GM18519 (cell line): ENCODE data around the gene ZNF501.

Experiments used
- ATAC-seq: cut with Tn5 transposase; IDR thresholded peaks from one replicate; pipeline ENCODE4 v1.9.1; 2021; ENCODE audit warnings: mild to moderate bottlenecking, moderate library complexity; ENCODE audit not compliant: unreplicated experiment, low FRiP score

Gene ZNF501

DNA sequence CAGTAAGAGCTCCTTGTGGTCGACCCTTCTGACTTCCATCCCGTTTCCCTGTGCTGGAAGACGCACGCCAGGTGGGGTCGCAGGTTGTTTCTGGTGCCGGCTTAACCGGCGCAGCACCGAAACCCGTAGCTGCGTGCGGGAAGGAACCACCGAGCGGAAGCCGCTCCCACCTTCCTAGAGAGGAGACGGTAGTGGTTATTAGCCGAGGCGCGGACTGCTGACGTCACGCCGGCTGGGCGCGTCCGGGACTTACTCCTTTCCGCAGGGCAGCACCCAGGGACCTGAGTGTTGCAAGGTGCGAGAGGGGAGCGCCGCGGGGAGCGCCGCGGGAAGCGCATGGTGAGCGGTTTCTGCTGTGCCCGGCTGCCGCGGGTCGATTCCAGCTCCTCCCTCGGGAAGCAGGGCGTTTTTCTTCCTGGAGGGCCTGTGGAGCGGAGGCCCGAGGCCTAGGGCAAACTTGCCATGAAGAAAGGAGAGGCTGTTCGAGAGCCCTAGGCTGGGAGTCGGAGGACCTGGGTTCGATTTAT is at the start of gene ZNF501:
ZNF501 (plus strand) TSS at position 252 of the 527 bp plus-strand sequence. CDS start 4,787 bp downstream, outside the sequence.
- peak; percentile 79 for ATAC-seq

DNA sequence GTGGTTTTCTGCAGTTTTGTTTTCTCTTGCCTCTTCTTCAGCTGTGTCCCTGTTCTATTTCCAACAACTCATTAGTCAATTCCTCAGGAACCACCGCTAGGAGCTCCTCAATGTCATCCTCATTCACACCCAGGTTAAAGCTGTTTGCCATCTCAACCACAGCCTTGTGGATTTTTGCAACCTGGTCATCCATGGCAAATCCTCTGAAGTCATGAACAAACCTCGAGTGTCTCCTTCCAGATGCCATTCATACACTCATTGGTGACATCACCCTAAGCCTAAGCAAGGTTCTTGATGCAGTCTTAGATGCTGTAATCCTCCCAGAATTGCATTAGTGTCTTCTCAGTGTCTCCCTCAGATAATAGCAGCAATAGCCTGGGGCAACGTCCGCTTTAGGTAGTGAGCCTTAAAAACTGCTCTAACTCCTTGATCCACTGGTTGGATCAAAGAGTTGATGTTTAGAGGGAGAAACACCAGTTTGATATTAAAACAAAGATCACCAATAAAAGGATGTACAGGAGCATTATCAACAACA is 48.4 kb upstream of the ZNF501 start:
- ATAC-seq, result no peak

DNA sequence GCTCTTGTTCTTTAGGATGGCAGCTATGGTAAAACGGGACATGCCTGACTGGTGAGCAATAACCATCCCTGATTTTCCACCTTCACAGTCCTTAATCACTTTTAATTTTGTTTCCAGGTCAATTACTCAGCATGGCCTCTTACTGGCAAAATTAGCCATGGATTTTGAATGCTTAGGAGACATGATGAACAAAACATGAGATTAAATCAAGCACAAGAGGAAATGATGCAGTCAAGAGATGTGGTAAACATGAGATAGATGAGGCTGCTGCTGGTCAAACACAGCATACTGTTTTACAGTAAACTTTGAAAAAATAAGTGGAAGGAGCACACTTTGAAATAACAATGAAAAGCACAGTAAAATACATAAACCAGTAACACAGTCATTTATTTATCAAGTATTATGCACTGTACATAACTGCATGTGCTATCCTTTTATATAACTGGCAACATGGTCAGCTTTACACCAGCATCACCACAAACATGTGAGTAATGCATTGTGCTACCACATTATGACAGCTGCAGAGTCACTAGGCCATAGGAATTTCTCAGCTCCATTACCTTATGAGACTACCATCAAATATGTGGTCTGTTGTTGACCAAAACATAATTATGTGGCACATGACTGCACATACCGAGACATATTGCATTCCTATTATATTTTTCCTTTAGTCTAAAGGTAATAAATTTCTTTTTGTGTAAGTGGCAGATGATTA is 47.1 kb upstream of the ZNF501 start:
- no peak for ATAC-seq

DNA sequence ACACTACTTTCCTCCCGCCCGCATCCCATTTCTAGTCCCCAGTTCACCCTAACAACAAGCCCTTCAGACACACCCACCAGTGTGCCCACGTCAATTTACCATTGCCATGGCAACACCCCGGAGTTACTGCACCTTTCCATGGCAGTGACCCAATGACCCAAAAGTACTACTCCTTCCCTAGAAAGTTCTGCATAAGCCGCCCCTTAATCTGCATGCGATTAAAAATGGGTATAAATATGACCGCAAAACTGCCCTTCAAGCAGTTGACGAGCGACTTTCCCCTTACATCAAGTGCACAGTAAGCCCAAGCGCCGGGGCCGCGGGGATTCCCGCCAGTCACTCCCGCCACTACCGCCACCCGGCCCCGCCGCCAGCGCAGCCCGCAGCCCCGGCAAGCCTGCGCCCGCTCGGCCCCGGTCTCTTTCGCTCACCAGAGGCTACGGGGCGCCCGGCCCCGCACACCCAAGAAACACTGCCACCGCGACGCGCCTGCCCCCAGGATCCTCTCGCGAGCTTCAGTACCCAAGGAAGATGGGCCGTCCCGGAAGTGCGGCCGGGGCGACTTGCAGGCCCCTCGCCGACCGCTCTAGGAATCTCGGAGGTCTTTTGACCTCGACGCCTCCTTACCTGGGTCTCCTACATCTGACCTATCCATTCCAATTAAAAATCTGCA is 44.2 kb upstream of the ZNF501 start:
- peak; percentile 61 for ATAC-seq

DNA sequence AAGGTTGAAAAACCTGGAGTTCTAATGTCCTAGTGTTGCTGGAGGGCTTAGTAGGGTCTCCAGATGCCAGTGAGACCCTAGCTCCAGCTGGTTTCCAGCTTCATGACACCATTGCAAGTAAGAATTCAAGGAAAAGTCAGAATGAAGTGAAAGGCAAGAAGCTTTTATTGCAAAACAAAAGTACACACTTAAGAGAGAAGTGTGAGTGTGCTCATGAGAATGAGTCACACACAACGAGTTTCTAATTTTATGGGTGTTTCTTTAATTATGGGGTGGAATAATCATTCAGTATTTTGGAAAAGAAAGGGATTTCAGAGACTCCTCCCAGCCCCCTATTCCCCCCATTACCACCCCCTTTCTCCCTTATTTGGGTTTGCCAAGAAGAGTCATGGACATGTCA is 41.5 kb upstream of the ZNF501 start:
- no peak for ATAC-seq

DNA sequence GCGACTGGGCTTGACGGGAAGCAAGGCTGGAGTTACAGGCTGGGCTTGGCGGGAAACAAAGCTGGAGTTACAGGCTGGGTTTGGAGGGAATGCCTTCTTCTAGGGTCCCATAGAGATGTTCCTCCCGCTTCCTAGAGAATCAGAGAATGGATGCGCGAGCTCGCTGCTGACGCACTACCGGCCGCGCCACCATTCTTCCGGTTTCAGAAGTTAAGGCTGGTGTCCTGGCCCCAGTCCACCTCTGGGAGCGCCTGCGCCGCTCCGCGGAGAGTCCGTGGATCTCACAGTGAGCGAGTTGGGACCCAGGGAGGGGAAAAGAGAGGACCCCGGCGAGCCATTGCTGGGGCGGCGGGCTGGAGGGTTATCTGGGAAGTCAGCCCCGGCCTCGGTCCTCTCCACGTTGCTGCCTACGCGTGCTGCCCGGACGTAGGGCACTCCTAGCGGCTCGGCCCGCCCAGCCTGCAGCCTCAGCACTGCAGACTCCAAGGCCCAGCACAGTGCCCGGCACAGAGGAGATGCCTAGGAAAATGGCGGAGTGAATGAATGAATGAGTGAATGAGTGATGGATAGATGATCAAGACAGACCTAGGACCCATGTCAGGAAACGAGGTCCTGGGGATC is 16.9 kb upstream of the ZNF501 start, which contains the start of gene ZNF502:
ZNF502 (plus strand) TSS at position 206 of the 621 bp plus-strand sequence. CDS start 7,602 bp downstream, outside the sequence.
- ATAC-seq, result no peak

DNA sequence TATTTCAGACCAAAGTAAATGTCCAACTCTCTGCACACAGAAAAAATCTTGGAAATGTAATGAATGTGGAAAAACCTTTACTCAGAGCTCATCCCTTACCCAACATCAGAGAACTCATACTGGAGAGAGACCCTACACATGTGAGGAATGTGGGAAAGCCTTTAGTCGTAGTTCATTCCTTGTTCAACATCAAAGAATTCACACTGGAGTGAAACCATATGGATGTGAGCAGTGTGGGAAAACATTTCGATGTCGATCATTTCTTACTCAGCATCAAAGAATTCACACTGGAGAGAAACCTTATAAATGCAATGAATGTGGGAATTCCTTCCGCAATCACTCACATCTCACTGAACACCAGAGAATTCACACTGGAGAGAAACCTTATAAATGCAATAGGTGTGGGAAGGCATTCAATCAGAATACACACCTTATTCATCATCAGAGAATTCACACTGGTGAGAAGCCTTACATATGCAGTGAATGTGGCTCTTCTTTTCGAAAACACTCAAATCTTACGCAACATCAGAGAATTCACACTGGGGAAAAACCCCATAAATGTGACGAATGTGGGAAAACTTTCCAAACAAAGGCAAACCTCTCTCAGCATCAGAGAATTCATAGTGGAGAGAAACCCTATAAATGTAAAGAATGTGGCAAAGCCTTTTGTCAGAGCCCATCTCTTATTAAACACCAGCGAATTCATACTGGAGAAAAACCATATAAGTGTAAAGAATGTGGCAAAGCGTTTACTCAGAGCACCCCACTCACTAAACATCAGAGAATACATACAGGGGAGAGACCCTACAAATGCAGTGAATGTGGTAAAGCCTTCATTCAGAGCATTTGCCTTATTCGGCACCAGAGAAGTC is 8.0 kb upstream of the ZNF501 start:
- no peak for ATAC-seq

DNA sequence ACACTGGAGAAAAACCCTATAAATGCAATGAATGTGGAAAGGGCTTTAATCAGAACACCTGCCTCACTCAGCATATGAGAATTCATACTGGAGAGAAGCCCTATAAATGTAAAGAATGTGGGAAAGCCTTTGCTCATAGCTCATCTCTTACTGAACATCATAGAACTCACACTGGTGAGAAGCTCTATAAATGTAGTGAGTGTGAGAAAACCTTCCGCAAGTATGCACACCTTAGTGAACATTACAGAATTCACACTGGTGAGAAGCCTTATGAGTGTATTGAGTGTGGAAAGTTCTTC is 7.4 kb upstream of the ZNF501 start:
- no peak for ATAC-seq

DNA sequence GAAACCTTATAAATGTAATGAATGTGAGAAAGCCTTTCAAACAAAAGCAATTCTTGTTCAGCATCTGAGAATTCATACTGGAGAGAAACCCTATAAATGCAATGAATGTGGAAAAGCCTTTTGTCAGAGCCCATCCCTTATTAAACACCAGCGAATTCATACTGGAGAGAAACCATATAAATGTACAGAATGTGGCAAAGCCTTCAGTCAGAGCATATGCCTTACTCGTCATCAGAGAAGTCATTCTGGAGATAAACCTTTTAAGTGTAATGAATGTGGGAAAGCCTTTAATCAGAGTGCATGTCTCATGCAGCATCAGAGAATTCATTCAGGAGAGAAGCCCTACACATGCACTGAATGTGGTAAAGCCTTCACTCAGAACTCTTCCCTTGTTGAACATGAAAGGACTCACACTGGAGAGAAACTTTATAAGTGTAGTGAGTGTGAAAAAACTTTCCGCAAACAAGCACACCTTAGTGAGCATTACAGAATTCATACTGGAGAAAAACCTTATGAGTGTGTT is 5.3 kb downstream of the ZNF501 start:
- no peak for ATAC-seq

DNA sequence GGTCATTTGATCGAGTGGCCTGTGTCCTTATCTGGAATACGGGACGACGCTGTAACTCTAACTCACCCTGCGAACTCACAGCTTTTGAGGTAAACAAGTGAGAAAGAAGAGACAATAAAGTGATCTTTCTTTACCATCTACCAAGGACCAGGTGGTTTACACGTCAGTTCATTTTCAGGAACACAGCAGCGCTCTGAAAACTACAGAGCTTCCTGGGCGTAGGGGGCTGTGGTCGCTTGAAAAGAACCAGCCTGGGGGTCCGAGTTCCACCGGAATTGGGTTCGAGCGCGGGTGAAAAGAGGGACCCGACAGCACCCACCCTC is 31.6 kb downstream of the ZNF501 start:
- no peak for ATAC-seq

DNA sequence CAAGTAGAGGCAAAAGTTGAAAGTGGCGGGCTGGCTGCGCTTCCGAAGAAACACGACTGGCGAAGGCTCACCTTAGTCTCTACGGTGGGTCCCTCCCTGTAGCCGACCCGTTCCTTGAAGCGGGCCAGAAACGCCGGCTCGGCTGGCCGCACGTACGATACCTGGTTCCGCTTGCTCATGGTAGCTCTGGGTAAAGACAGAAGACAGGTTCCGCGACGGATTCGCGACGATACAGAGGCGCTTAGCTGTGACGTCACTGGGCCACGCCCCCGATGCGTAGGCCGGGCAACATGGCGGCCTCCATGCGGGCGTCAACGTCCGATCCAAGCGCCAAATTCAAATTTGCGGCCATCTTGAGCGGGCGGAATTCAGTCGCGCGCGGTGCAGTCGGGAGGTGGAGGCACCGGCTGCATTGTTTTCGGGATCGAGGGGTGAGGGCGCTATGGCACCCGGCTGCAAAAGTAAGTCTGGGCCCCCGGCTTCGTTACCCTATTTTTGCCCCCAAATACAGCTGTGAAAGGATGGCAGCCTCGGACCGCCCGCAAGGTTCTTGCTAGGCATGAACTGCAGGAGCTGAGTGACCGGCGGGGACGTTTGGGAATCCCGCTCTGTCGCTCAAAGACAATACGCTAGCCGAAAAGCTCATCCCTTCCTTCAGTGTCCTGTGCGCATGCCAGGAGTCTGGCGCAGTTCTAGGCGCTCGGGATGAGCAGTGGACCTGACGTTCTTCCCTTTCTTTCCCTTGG is 32.2 kb downstream of the ZNF501 start, which contains the start of the genes KIAA1143 and KIF15:
KIAA1143 (minus strand) TSS at position 196 of the 746 bp plus-strand sequence; CDS start at position 179, 17 bp downstream.
KIF15 (plus strand) TSS at position 371 of the 746 bp plus-strand sequence; CDS start at position 443, 72 bp downstream.
- ATAC-seq, result no peak

DNA sequence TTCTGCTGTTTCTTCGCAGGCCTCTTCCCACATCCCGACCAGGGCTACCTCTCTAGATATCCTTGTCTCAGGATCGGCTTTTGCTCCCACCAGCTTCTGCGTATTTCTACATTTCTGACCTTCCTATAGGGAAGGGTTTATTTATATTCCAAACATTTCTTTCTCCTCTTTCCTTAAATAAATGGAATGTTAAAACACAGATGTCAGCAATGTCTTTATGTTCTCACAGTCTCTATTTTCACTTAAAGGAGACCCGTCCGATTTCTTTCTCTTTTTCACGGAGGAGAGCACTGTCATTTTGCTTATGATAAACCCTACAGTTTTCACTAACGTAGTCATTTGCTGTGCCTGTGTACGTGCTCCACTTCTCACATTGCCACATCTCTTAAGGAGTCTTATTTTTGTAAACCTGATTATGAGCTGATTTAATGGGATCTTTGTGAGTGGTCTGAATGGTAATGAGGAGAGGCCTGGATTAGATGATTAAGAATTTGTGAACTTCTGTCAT is 32.8 kb downstream of the ZNF501 start:
- no peak for ATAC-seq

DNA sequence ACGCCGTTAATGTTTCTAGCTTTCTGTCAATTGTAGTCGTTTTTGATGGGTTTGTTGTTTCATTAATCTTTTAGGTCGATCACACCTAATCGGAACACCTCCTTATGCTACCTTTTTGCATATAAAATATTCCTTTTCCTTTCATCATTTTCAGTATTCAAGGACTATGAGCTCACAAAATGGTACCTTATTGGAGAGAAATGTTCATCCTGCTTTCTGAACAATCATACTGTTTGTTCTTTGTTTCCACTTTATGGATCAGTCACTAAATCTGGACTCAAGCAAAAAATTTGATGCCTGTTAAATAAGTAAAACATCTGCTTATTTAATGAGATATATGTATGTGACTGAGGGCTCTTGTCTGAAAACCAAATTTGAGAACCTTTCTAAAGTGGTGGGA is 33.3 kb downstream of the ZNF501 start:
- no peak for ATAC-seq

DNA sequence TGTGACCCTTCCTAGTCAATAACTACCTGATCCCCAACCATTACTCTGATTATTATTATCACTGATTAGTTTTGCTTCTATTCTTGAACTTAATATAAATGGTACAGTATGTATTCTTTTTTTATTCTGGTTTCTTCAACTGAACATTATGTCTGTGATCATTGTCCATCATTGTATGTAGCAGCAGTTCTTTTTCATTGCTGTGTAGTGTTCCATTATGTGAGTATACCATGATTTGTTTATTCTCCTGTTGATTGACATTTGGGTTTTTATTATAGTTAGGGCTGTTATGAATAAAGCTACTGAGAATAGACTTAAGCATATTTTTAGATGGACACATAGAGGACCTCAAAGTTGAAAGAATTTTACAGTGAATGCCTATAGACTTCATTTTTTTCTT is 34.8 kb downstream of the ZNF501 start:
- ATAC-seq, result no peak

DNA sequence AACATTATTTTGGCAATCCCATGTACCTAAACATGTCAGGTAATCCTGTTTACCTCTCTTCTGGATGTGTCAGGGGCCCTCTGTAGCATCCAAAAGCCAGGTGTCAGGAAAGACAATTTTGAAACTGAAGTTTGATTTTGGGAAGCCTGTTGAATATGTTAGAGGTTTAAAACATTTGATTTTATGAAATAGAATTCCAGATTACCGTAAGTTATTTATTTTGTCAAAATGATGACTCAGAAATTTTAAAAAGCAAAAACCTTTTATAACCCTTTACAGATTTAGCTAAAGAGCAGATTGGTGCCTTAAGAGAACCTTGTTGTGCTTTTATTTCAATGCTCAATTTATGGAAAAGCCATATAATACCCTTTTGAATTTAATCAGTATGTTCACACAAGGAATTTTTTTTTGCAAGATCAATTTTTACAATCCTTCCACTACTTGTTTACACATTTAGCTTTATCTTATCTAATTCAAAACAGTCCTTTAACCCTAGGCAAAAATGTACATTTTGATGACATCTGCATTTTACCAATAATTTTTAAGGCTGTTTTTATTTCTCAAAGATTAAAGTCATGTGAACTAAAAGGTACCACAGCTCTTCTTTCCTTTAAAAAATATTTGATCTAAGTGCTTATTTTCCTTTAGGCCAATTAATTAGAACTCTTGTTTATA is 42.1 kb downstream of the ZNF501 start:
- ATAC-seq, result no peak

DNA sequence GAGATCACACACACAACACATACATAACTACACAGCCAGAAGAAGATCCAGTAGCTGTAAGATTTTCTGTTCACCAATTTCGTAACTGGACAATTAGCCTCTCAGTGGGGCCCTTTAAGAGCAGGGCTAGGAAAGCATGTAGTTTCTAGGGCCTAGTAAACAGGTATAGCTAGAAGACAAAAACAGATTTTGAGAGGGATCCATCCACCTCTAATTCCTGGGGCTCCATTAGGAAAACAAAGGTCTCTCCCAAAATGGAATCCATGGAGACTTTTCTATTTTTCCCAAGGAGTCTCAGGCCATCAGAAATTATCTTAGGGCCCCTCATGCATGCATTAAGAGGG is 42.6 kb downstream of the ZNF501 start:
- ATAC-seq, result no peak

DNA sequence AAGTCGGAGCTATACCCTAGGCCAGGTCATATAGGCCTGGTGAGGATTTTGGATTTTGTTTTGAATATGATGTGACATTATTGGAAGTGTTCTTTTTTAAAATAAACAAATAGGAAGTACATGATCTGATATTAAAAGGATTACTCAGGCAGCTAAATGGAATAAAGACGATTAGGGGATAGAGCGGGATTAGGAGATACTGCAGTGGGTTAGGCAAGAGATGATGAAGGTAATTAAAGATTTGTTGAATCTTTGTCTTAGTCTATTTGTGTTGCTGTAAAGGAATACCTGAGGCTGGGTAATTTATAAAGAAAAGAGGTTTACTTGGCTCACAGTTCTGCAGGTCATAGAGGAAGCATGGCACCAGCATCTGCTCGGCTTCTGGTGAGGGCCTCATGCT is 53.5 kb downstream of the ZNF501 start:
- no peak for ATAC-seq
